Hair follicular keratinocyte (primary cell): Measurements from ENCODE around the gene OR6Y1. TPM values are rescaled to one million over a fixed set of nuclear protein-coding genes. Genes with fewer than 3 reads are reported as not detected.

Experiments used
- total RNA-seq: library from RNA; depleted of rRNA; stranded (reverse); fragments of >200 nt; gene quantifications from 2 replicates; pipeline ENCODE4 v1.2.3, GENCODE V29; 2015

The OR6Y1 gene
- total RNA-seq = not detected in 2 replicates

GRCh38 chr1:158554352-158554751 lies at the start of gene OR6Y1:
Gene OR6Y1 (minus strand): TSS chr1:158554405. CDS start chr1:158548105, 6,300 bp downstream.

GRCh38 chr1:158579733-158580132 lies 25.5 kb upstream of the OR6Y1 start, which contains the start of gene OR10X1:
Gene OR10X1 (minus strand): TSS chr1:158579899. CDS start chr1:158579899, 0 bp downstream.

GRCh38 chr1:158570480-158570879 lies 16.3 kb upstream of the OR6Y1 start, which contains the start of gene OR6P1:
Gene OR6P1 (minus strand): TSS chr1:158570580. CDS start chr1:158563604, 6,976 bp downstream.

Other genes starting within 250 kb of the OR6Y1 start
- gene CD1B, start 222.9 kb downstream of the OR6Y1 start, total RNA-seq = not detected in 2 replicates
- gene CD1E, start 200.5 kb downstream of the OR6Y1 start, total RNA-seq = not detected in 2 replicates
- gene OR10T2, start 154.9 kb downstream of the OR6Y1 start, total RNA-seq = not detected in 2 replicates
- not detected in 2 replicates for gene OR10K2, start 128.2 kb downstream of the OR6Y1 start, total RNA-seq
- not detected in 2 replicates for gene OR10K1, start 92.6 kb downstream of the OR6Y1 start, total RNA-seq
- gene OR10R2, start 82.2 kb downstream of the OR6Y1 start, total RNA-seq = not detected in 2 replicates
- not detected in 2 replicates for gene OR6P1, start 16.2 kb upstream of the OR6Y1 start, total RNA-seq
- not detected in 2 replicates for gene OR10X1, start 25.5 kb upstream of the OR6Y1 start, total RNA-seq
- not detected in 2 replicates for gene OR10Z1, start 50.9 kb upstream of the OR6Y1 start, total RNA-seq
- gene SPTA1, start 132.3 kb upstream of the OR6Y1 start, total RNA-seq = not detected in 2 replicates
- not detected in 2 replicates for gene OR6K2, start 146.2 kb upstream of the OR6Y1 start, total RNA-seq
- not detected in 2 replicates for gene OR6K3, start 166.3 kb upstream of the OR6Y1 start, total RNA-seq
- not detected in 2 replicates for gene OR6K6, start 200.3 kb upstream of the OR6Y1 start, total RNA-seq
- gene OR6N1, start 217.8 kb upstream of the OR6Y1 start, total RNA-seq = not detected in 2 replicates
- gene OR6N2, start 226.8 kb upstream of the OR6Y1 start, total RNA-seq = not detected in 2 replicates